ENCODE results near the gene BTG2.

GRCh38 chr1:203325418-203326091, 20.2 kb downstream of the BTG2 start:
- TF ChIP-seq CTCF (IDR thresholded peaks at IDR 0.05): no peak
- TF ChIP-seq ARID4B (CRISPR knock-in tag; IDR thresholded peaks at IDR 0.05; ENCODE audit: borderline replicate concordance): no peak
- no peak for TF ChIP-seq ATF3 (CRISPR knock-in tag; conservative IDR thresholded peaks at IDR 0.05)
- TF ChIP-seq NR1H2 (CRISPR knock-in tag; IDR thresholded peaks at IDR 0.05): no peak
- no peak for TF ChIP-seq ZNF532 (CRISPR knock-in tag; IDR thresholded peaks at IDR 0.05; ENCODE audit: borderline replicate concordance)
- TF ChIP-seq NR2C2 (CRISPR knock-in tag; IDR thresholded peaks at IDR 0.05): no peak
- TF ChIP-seq AFF4 (CRISPR knock-in tag; IDR thresholded peaks at IDR 0.05; ENCODE audit: borderline replicate concordance): no peak
- TF ChIP-seq TEAD4 (CRISPR knock-in tag; IDR thresholded peaks at IDR 0.05): no peak
- no peak for TF ChIP-seq ESRRA (CRISPR knock-in tag; IDR thresholded peaks at IDR 0.05; ENCODE audit: borderline replicate concordance)
- no peak for TF ChIP-seq SP1 (CRISPR knock-in tag; conservative IDR thresholded peaks at IDR 0.05)
- no peak for TF ChIP-seq ZNF263 (CRISPR knock-in tag; IDR thresholded peaks at IDR 0.05; ENCODE audit: low read depth)

Data from WTC11 (cell line).